GM21390 (cell line): Measurements from ENCODE around the gene TRAK1.

Experiments used
- ATAC-seq: cut with Tn5 transposase; IDR thresholded peaks from one replicate; pipeline ENCODE4 v1.9.1; 2021; ENCODE audit not compliant: unreplicated experiment

Gene TRAK1

DNA sequence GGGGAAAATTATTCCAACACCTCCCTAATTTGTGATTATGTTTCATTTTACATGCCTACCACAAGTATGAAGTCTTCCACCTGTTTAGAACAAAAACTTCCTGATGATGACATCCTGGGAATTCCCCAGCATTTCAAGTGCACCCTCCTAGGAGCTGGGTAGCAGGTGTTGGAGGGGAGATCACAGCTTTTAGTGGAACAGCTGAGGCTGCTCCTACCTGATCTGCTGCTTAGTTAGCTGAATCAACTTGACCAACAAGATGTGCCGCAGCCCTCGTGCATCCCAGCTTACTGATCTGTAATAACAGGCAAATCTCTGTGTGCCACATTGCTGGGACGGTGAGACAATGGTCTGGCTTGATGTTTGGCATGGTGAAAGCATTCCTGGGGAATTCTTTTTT lies 29.7 kb downstream of the TRAK1 start:
- ATAC-seq, result no peak

DNA sequence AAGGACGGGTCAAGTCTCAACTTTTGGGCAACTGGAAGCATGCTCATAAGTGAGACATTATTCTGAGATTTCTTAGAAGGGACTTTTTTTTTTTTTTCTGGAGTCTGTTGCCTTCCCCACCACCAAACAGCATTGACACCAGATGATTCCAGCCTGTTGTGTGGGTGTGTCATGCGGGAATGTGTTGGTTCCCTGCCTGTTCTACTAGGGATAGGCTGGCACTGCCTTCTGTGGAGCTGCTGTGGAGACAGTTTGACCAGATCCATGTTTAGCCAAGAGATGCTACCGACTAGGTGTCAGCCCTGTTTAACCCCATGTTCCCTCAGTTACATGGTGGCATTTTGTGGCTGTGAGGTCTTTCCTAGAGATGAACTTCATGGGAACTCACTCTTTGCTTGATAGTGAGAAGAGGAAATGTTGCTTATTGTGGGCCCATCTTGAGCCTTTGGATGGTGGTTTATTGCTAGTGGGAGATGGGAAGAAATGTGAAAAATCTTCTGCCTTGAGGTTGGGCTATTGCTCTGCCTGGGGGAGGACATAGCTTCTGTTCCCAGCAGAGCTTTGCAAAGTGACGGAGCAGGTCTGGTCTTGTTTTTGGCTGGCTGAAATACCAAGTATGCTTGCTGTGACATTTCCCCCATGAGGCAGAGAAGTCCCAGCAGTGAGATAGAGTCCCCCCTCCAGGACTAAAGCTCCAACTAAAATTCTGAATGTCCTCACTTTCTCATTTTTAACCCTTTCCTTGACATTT lies 31.3 kb downstream of the TRAK1 start:
- ATAC-seq, result peak; percentile 31

DNA sequence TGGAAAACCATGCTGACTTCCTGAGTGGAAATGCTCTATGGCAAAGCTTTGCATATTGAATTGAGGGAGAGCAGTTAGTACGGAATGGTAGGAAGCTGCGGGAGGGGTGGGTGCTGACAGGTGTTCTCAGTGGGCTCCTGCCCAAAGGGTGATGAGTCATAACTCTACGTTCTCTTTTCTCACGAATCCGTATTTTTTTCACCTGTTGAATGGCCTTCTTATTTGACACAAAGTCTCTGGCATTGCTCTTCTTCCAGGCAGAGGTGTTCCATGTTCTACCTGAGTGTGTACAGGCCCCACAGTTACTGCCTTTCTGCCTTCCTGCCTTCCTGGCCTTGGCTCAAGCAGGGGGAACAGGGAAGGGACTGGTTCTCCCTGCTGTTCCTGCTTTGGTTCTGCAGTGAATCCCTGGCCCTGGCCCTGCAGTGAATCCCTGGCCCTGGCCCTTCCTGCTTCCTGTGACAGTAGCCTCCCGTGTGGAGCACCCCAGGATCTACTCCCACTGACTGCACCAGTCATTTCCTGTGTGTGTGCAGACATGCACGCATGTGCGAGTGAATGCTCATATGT lies 31.9 kb downstream of the TRAK1 start:
- ATAC-seq, result peak; percentile 49

DNA sequence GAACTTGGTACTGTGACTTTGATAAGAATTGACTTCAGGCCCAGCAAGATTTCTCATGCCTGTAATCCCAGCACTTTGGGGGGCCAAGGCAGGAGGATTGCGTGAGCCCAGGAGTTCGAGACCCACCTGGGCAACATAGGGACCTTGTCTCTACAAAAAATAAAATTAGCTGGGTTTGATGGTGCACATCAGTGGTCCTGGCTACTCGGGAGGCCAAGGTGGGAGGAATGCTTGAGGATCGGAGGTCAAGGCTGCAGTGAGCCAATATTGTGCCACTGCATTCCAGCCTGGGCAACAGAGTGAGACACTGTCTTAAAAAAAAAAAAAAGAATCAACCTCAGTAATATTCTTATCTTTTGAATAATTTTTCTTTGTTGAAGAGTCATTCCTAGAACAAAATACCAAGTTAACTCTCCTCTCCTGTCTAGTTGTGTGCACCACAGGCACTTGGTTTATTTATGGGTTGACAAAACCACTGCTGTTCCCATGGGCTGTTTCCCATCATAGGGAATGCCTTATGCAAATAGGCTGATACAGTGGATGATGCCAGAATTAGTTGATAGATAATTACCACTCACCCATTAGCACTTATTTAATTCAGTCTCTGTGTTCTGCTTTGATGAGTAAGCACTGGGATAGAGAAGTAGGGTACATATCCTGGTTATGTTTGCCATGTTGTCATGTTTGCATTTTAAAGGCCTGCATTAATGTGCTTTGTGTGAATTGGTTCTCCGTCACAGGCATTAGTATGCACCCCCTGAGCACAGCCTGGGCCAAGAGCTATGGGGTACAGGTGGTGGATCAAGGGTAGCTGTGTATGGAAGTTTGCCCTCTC lies 32.9 kb downstream of the TRAK1 start:
- ATAC-seq, result no peak

DNA sequence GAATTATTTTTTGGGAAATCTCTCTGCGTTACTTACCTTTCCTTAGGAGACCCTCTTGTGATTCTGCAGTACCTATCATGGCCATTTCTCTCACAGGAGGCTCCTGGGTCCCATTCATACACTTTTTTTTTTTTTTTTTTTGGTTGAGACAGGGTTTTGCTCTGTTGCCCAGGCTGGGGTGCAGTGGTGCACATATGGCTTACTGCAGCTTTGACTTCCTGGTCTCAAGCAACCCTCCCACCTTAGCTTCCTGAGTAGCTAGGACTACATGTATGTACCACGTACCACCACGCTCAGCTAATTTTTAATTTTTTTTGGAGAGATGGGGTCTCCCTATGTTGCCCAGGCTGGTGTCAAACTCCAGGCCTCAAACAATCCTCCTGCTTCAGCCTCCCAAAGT lies 36.1 kb downstream of the TRAK1 start:
- ATAC-seq, result no peak

DNA sequence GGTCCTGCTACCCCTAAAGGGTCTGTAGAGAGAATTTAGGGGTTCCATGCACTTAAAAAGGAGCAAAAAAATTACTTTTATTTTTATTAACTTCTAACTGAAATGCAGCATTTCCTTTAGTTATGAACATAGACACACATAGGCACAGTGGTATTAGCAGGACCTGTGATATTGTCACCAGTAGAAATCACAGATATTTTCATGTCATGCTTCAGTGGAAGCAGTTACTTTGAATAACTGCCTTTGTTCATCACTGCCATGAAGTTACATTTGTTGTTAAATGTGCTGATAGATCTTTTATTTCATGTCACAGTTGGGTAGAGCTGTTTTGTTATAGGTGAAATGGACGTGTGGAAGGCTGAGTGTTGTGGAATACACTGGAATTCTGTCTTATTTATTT lies 37.4 kb downstream of the TRAK1 start:
- ATAC-seq, result no peak

DNA sequence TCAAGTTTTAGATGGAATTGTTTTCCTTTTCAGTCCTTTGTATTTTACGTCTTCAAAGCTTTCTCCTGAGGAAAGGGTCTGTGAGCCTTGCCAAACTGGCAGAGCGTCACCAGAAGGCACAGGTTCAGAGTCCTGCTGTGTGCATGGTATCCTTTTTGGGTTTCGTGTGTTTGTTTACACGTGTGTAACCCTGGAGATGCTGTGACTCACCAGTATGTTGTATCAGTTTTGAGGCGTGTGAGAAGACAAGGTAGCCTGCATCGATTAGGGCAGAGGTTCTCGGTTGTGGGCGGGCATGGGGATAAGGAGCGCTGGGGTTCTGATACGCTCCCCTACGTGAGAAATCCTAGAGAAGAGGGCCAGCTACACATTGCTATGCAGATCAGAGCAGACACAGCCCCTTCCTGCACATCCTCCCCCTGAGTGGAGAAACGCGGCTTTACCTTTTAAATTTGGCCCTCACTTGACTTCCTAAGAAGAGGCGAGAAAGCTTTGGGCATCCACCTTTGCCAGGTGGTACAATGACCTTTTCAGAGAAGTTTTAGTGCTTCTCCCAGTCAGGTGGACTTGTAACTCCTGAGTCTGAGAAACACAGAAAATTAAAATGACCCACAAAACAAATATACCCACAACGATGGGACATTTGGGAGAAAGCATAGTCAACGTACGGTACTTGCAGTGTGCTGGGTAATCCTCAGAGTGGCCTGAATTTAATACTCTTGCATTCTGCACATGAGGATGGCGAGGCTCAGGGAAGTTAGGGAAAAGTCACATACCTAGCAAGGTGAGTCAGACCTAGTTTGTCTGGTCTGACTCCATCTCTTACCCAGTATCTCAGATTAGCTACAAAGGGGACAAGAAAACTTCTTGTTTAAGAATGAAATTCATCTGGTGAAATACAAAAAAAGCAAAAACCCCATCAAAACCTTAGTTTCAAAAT lies 38.1 kb downstream of the TRAK1 start:
- peak; percentile 51 for ATAC-seq

DNA sequence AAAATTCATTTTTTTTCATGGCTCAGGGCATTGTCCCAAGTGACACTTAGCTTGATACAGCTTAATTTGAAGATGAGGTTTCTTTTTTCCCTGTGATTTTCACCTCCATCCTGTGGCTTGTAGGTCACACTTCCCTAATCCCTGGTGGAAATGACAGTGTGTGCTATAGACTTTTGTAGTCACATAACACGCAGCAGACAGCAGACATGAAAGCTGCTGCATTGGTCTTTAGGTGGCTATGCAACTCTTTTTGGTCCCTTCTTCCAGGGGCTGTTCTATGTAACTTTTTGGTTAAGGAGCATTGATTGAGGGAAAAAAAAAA lies 38.8 kb downstream of the TRAK1 start:
- ATAC-seq, result no peak

- ATAC-seq, result no peak
Measured at GRCh38 chr3:42130329-42131070, 39.3 kb downstream of the TRAK1 start.

- ATAC-seq, result no peak
Measured at GRCh38 chr3:42133500-42134298, 42.5 kb downstream of the TRAK1 start.

GRCh38 chr3:42134867-42135464 lies 43.8 kb downstream of the TRAK1 start:
- no peak for ATAC-seq

DNA sequence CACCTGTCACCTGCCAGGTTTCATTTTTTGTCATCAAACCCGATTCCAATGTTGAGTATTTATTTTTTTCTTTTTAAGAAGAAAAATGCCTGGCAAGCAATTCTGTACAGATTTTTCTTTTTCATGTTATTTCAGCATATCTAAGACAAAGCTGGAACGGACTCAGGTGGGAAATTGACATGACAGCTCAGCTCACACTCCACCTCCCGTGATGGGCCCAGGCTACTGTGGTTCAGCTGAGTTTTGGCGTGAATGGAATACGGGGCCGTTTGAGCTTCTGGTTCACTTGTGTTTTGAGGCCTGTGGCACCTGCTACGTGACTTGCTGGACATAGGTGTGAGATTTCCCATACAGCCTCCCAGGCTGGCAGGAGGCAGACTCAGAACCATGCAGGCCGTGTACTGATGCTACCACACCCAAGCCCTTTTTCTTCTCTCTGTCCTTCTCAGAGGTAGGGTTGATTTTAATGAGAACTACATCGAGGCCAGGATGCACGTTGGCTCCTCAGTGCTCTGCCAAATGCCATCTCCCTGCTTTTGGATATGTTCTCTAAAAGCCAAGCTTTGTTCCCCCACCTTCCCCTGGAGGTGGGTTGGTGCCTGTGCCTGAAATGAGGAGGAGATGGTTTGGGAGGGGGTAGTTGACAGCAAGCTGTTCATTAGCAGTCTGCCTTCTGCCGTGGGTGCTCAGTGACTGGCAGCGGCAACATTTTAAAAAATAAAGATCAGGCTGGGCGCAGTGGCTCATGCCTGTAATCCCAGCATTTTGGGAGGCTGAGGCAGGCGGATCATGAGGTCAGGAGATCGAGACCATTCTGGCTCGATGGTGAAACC lies 48.7 kb downstream of the TRAK1 start:
- no peak for ATAC-seq

- ATAC-seq, result no peak
Measured at GRCh38 chr3:42140665-42141203, 49.6 kb downstream of the TRAK1 start.

DNA sequence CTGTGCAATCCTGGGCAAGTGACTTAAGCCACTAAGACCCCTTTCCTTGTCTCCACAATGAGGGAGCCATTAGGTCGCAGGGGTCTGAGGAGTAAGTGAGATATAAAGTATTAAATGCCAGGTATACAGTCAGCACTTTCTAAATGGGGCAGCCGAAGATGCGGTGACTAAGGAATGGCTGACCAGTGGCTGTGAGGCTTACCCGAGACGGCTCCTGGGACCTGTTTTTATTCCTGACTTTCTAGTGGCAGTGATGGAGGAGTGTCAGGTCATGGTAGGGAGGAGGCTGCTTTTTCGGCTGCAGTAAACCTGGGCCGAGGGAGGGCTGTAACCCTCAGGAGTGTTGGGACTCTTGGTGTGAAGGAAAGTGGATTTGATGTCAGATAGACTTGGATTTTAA lies 52.3 kb downstream of the TRAK1 start:
- no peak for ATAC-seq

DNA sequence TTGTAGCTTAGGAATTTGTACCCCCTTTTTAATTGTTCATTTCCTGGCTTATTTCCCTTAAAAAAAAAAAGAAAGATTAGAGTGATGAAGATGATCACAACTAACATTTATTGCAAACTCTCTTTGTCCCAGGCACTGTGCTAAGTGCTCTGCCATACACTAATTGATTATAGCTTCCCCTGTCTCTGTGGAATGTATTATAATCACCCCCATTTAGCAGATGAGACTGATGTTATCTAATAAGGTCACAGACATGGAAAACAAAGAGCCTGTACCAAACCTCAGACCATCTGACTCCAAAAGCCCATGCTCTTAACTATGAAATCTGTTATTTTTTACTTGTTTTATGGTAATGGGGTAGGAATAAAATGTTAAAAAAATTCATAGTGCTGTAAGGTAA lies 53.1 kb downstream of the TRAK1 start:
- ATAC-seq, result no peak

DNA sequence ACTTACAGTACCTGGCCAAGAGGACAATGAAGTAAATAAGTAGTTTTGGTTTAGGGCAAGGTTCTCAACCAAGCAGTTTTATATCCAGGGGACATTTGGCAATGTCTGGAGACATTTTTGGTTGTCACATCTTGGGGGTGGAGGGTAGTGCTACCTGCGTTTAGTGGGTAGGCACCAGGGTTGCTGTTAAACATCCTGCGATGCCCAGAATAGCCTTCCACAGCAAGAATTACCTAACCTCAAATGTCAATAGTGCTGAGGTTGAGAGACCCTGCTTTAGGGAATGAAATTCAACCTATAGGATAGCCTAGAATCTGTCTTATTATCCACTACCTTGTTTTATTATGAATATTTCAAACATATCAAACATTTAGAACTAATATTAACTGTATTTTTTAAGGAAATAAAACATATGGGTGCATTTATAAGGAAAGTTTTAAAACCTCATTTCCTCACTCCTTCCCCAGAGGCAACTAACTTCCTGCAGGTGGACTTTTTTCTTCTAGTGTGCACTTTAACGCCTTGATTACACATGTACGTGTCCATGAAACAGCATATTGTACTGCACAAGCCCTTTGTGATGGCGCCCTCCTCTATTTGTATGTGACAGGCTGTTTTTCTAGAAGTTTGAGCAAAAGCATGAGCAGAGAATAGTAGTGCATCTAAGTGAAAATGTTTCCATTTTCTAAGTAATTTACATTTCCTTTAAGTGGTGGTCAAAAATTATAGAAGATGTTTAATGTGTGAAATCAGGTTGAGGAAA lies 57.1 kb downstream of the TRAK1 start:
- ATAC-seq, result no peak

- no peak for ATAC-seq
Measured at GRCh38 chr3:42148982-42149432, 57.9 kb downstream of the TRAK1 start.
